Endodermal cell (in vitro differentiated cells): ENCODE measurements around the gene CLCN5. TPM values are rescaled to one million over a fixed set of nuclear protein-coding genes. Genes with fewer than 3 reads are reported as not detected.
"Not testable (repeated sequence)": the region's sequence is repeated elsewhere in the genome, so short reads cannot be mapped to it uniquely, and the experiment has no call there.

Source experiments
- DNase-seq: peaks from one replicate; pipeline ENCODE4 v3.0.0-alpha.2; 2017
- H3K27ac ChIP-seq: 2 replicates; pipeline ENCODE4 v1.5.1; 2013; ENCODE audit warnings: mild to moderate bottlenecking, low read depth, low read length, moderate library complexity
- H3K27me3 ChIP-seq: 2 replicates; pipeline ENCODE4 v1.6.1; 2013; ENCODE audit warnings: mild to moderate bottlenecking, low read length, moderate library complexity; ENCODE audit not compliant: insufficient read depth, control insufficient read depth, poor library complexity, severe bottlenecking
- H3K36me3 ChIP-seq: 2 replicates; pipeline ENCODE4 v1.7.0; 2013; ENCODE audit warnings: mild to moderate bottlenecking, low read length, moderate library complexity; ENCODE audit not compliant: control insufficient read depth, insufficient read depth
- H3K4me1 ChIP-seq: one replicate; pipeline ENCODE4 v1.7.0; 2013; ENCODE audit warnings: low read length; ENCODE audit not compliant: control insufficient read depth, insufficient read depth
- H3K4me3 ChIP-seq: 2 replicates; pipeline ENCODE4 v1.5.1; 2013; ENCODE audit warnings: mild to moderate bottlenecking, low read length, moderate library complexity
- H3K9ac ChIP-seq: 2 replicates; pipeline ENCODE4 v1.6.1; 2013; ENCODE audit warnings: mild to moderate bottlenecking, low read length, moderate library complexity; ENCODE audit not compliant: poor library complexity, severe bottlenecking; ENCODE audit errors: extremely low read depth
- H3K9me3 ChIP-seq: 2 replicates; pipeline ENCODE4 v1.6.1; 2013; ENCODE audit warnings: mild to moderate bottlenecking, low read length, moderate library complexity; ENCODE audit not compliant: control insufficient read depth
- H3K27ac Mint-ChIP-seq: 2 replicates; pipeline ENCODE4 v1.8.0; 2020; ENCODE audit warnings: mixed read lengths
- H3K27me3 Mint-ChIP-seq: 2 replicates; pipeline ENCODE4 v1.8.0; 2021; ENCODE audit warnings: mild to moderate bottlenecking, mixed read lengths; ENCODE audit not compliant: insufficient read depth
- H3K36me3 Mint-ChIP-seq: 2 replicates; pipeline ENCODE4 v1.8.0; 2020; ENCODE audit warnings: low read depth, mixed read lengths
- H3K4me1 Mint-ChIP-seq: 2 replicates; pipeline ENCODE4 v1.8.0; 2020; ENCODE audit warnings: mixed read lengths
- H3K4me3 Mint-ChIP-seq: 2 replicates; pipeline ENCODE4 v1.8.0; 2020; ENCODE audit warnings: mild to moderate bottlenecking, moderate library complexity, mixed read lengths
- H3K9me3 Mint-ChIP-seq: 2 replicates; pipeline ENCODE4 v1.8.0; 2020; ENCODE audit warnings: mild to moderate bottlenecking, mixed read lengths
- CTCF ChIP-seq: fragments of 200-600 bp; sonication (generic); conservative IDR thresholded peaks from 2 replicates; pipeline ENCODE4 v1.5.0; 2021; ENCODE audit warnings: antibody characterized with exemption, mild to moderate bottlenecking
- WGBS, 2 experiments: methylation state at CpG; one replicate each; pipeline versions ENCODE4 v1.1.5 to v1.1.7; 2013; ENCODE audit warnings: missing lambda C conversion rate in 2 of 2, mixed read lengths in 1 of 2; ENCODE audit not compliant: insufficient coverage in 1 of 2, insufficient read length in 1 of 2; 5-methylcytosine and 5-hydroxymethylcytosine counted together
- total RNA-seq, 2 donors: library from RNA; stranded (reverse); fragmentation: NEBNext Ultra II Directional in 1 of 2; extraction: Animal tissue kit (Norgen Biotek cat#: 25700) in 1 of 2; gene quantifications; 2 replicates in 1 of 2; 3 replicates in 1 of 2; pipeline ENCODE4 v1.2.1, GENCODE V29; 2021

CLCN5 gene
- total RNA-seq, 2 donors from 2014 or later, result 12.9 to 18.9 TPM

GRCh38 chrX:50002067-50002714 lies 79.8 kb downstream of the CLCN5 start:
- Histone ChIP-seq H3K27me3 (no peaks in the 10 kb centered on the region), H3K4me1 (no peaks in the 10 kb centered on the region), H3K27ac (no peak overlapping the region), H3K9ac (no peak overlapping the region), H3K4me3 (no peak overlapping the region), H3K9me3 (no peaks in the 10 kb centered on the region), H3K36me3 (no peaks in the 10 kb centered on the region)
- H3K4me1 Mint-ChIP-seq, result no peaks in the 10 kb centered on the region
- no peak overlapping the region for H3K4me3 Mint-ChIP-seq
- 93% methylated on average over 1 of the region's 2 CpGs; no CpG with 5 or more reads in 1 of the 2 experiments for WGBS, 2 experiments
- H3K27me3 Mint-ChIP-seq, result no peaks in the 10 kb centered on the region
- peaks cover 53% of the 10 kb centered on the region for H3K9me3 Mint-ChIP-seq
- no peak for DNase-seq
- H3K36me3 Mint-ChIP-seq, result no peaks in the 10 kb centered on the region
- TF ChIP-seq CTCF, result no peak
- no peak overlapping the region for H3K27ac Mint-ChIP-seq

GRCh38 chrX:50003467-50003866 lies 81.1 kb downstream of the CLCN5 start:
- Histone ChIP-seq H3K4me3 (no peak overlapping the region), H3K4me1 (no peaks in the 10 kb centered on the region), H3K9ac (no peak overlapping the region), H3K27ac (no peak overlapping the region), H3K27me3 (no peaks in the 10 kb centered on the region), H3K36me3 (no peaks in the 10 kb centered on the region), H3K9me3 (no peaks in the 10 kb centered on the region)
- Mint-ChIP-seq H3K27ac (no peak overlapping the region), H3K27me3 (no peaks in the 10 kb centered on the region), H3K4me1 (no peaks in the 10 kb centered on the region), H3K36me3 (no peaks in the 10 kb centered on the region), H3K9me3 (peaks cover 54% of the 10 kb centered on the region), H3K4me3 (no peak overlapping the region)
- WGBS, 2 experiments, result 85 to 100% methylated on average over 1 to 2 of the region's 4 CpGs
- DNase-seq, result no peak
- peak; percentile 34 for TF ChIP-seq CTCF

- Histone ChIP-seq H3K36me3 (no peaks in the 10 kb centered on the region), H3K27ac (no peak overlapping the region), H3K27me3 (no peaks in the 10 kb centered on the region), H3K4me3 (no peak overlapping the region), H3K9me3 (no peaks in the 10 kb centered on the region), H3K9ac (no peak overlapping the region), H3K4me1 (no peaks in the 10 kb centered on the region)
- Mint-ChIP-seq H3K27ac (no peak overlapping the region), H3K4me1 (no peaks in the 10 kb centered on the region), H3K36me3 (no peaks in the 10 kb centered on the region), H3K27me3 (no peaks in the 10 kb centered on the region), H3K4me3 (no peak overlapping the region), H3K9me3 (peaks cover 53% of the 10 kb centered on the region)
- TF ChIP-seq CTCF, result no peak
- DNase-seq, result no peak
- WGBS, 2 experiments, result 100% methylated on average over 2 of the region's 2 CpGs; no CpG with 5 or more reads in 1 of the 2 experiments
These were observed 81.5 kb downstream of the CLCN5 start for GRCh38 chrX:50003927-50004326.

GRCh38 chrX:50025591-50025990 lies 103.2 kb downstream of the CLCN5 start:
- peaks cover 13% of the 10 kb centered on the region for H3K4me1 Mint-ChIP-seq
- not testable (repeated sequence) for H3K36me3 Mint-ChIP-seq, H3K36me3 ChIP-seq, DNase-seq, H3K9me3 ChIP-seq, H3K4me1 ChIP-seq, H3K27ac ChIP-seq, H3K4me3 Mint-ChIP-seq, H3K27me3 Mint-ChIP-seq, H3K27me3 ChIP-seq, H3K9ac ChIP-seq, H3K4me3 ChIP-seq, H3K27ac Mint-ChIP-seq
- H3K9me3 Mint-ChIP-seq, result peaks cover 31% of the 10 kb centered on the region
- WGBS, 2 experiments, result 74% methylated on average over 5 of the region's 5 CpGs; no CpG with 5 or more reads in 1 of the 2 experiments
